Nephron (organoid): ENCODE measurements around the gene UBXN2A.
"Not testable (repeated sequence)": the region's sequence is repeated elsewhere in the genome, so short reads cannot be mapped to it uniquely, and the experiment has no call there.

ENCODE experiments used
- H3K27ac Mint-ChIP-seq, 3 experiments: 2 replicates each; pipeline ENCODE4 v1.8.0; 2020; ENCODE audit warnings: mixed read lengths in 3 of 3, mild to moderate bottlenecking in 2 of 3, moderate library complexity in 1 of 3
- H3K27me3 Mint-ChIP-seq: 2 replicates; pipeline ENCODE4 v1.8.0; 2021; ENCODE audit warnings: low read depth, mild to moderate bottlenecking, moderate library complexity, mixed read lengths
- H3K36me3 Mint-ChIP-seq: 2 replicates; pipeline ENCODE4 v1.8.0; 2020; ENCODE audit warnings: low read depth, mixed read lengths
- H3K4me1 Mint-ChIP-seq: 2 replicates; pipeline ENCODE4 v1.8.0; 2020; ENCODE audit warnings: mixed read lengths
- H3K4me3 Mint-ChIP-seq, 3 experiments: 2 replicates each; pipeline ENCODE4 v1.8.0; 2020; ENCODE audit warnings: mild to moderate bottlenecking in 3 of 3, mixed read lengths in 3 of 3, moderate library complexity in 2 of 3
- H3K9me3 Mint-ChIP-seq: 2 replicates; pipeline ENCODE4 v1.8.0; 2020; ENCODE audit warnings: mixed read lengths
- TF ChIP-seq, protein P1 (sequence below), 3 experiments: fragments of 200-600 bp; sonication (generic); IDR thresholded peaks; one replicate each; pipeline ENCODE4 v1.5.0; 2021; ENCODE audit warnings: antibody characterized with exemption in 3 of 3; ENCODE audit not compliant: unreplicated experiment in 3 of 3

Gene UBXN2A

DNA sequence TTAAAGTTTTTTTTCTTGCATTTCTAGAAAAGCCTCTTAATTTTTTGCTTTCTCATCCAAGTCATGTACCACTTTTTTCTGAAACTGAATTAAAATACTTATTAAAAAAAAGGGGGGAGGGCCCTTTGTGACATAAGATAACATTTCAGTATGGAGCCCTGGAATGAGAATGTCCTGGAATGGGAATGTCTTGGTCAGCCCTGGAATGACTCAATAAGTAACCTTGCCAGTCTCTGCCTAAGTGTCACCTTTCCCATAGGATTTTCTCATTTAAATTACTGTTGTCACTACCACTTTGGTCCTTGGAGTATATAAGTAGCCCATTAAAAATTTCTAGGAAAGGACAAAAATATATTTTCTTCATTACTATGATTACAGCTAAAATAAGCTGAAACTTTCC, 4.7 kb downstream of the UBXN2A start:
- Mint-ChIP-seq H3K9me3 (no peaks in the 10 kb centered on the region), H3K36me3 (peaks cover 21% of the 10 kb centered on the region), H3K4me1 (peaks cover 28% of the 10 kb centered on the region), H3K4me3 (no peak overlapping the region), H3K27me3 (no peaks in the 10 kb centered on the region), H3K27ac (no peak overlapping the region)
- TF ChIP-seq, protein P1, sequence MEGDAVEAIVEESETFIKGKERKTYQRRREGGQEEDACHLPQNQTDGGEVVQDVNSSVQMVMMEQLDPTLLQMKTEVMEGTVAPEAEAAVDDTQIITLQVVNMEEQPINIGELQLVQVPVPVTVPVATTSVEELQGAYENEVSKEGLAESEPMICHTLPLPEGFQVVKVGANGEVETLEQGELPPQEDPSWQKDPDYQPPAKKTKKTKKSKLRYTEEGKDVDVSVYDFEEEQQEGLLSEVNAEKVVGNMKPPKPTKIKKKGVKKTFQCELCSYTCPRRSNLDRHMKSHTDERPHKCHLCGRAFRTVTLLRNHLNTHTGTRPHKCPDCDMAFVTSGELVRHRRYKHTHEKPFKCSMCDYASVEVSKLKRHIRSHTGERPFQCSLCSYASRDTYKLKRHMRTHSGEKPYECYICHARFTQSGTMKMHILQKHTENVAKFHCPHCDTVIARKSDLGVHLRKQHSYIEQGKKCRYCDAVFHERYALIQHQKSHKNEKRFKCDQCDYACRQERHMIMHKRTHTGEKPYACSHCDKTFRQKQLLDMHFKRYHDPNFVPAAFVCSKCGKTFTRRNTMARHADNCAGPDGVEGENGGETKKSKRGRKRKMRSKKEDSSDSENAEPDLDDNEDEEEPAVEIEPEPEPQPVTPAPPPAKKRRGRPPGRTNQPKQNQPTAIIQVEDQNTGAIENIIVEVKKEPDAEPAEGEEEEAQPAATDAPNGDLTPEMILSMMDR (IDR thresholded peaks at IDR 0.05; ENCODE audit: unreplicated experiment in 3 of 3), result no peak

DNA sequence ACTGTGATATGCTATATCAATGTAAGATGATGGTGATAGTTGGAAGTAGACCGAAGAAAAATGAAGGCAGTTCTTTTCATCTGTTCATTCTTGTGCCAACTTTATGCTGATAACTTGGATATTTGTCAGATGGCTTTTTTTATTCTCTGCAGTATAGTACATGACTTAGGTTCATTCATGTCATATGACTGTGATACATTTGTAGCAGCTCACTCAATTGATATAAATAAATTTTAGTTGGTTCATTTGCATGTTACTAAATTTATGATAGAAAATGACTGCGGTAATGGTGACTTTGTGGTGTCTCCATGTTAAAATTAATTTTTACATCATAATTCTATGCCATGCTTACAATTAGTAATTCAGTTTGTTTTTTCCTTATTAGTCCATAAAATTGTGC, 7.1 kb downstream of the UBXN2A start:
- no peak overlapping the region for H3K4me3 Mint-ChIP-seq
- no peak overlapping the region for H3K27ac Mint-ChIP-seq
- H3K36me3 Mint-ChIP-seq, result peaks cover 17% of the 10 kb centered on the region
- H3K9me3 Mint-ChIP-seq, result no peaks in the 10 kb centered on the region
- no peaks in the 10 kb centered on the region for H3K27me3 Mint-ChIP-seq
- peaks cover 18% of the 10 kb centered on the region for H3K4me1 Mint-ChIP-seq
- TF ChIP-seq, protein P1 (IDR thresholded peaks at IDR 0.05; ENCODE audit: unreplicated experiment in 3 of 3), result no peak

- not testable (repeated sequence) for H3K9me3 Mint-ChIP-seq, H3K4me1 Mint-ChIP-seq, H3K4me3 Mint-ChIP-seq
Measured at GRCh38 chr2:23952558-23952957, 12.3 kb downstream of the UBXN2A start.

GRCh38 chr2:23953625-23954024, 13.4 kb downstream of the UBXN2A start:
- Mint-ChIP-seq H3K4me3 (no peak overlapping the region), H3K27me3 (no peaks in the 10 kb centered on the region), H3K4me1 (peaks cover 4% of the 10 kb centered on the region), H3K36me3 (peaks cover 2% of the 10 kb centered on the region), H3K9me3 (no peaks in the 10 kb centered on the region), H3K27ac (no peak overlapping the region)
- TF ChIP-seq, protein P1 (IDR thresholded peaks at IDR 0.05; ENCODE audit: unreplicated experiment in 3 of 3), result no peak

More at GRCh38 chr2:23952558-23952957, 12.3 kb downstream of the UBXN2A start:
- H3K36me3 Mint-ChIP-seq, H3K27me3 Mint-ChIP-seq, H3K27ac Mint-ChIP-seq: not testable (repeated sequence)

- TF ChIP-seq, protein P1 (IDR thresholded peaks at IDR 0.05; ENCODE audit: unreplicated experiment in 3 of 3), result no peak
Measured at GRCh38 chr2:23954325-23955014, 14.2 kb downstream of the UBXN2A start.

GRCh38 chr2:23967846-23968245, 27.6 kb downstream of the UBXN2A start:
- TF ChIP-seq, protein P1 (IDR thresholded peaks at IDR 0.05; ENCODE audit: unreplicated experiment in 3 of 3), result no peak

More at GRCh38 chr2:23954325-23955014, 14.2 kb downstream of the UBXN2A start:
- peaks cover 4% of the 10 kb centered on the region for H3K4me1 Mint-ChIP-seq
- H3K36me3 Mint-ChIP-seq, result peaks cover 4% of the 10 kb centered on the region
- no peaks in the 10 kb centered on the region for H3K27me3 Mint-ChIP-seq
- no peak overlapping the region for H3K4me3 Mint-ChIP-seq
- no peak overlapping the region for H3K27ac Mint-ChIP-seq
- no peaks in the 10 kb centered on the region for H3K9me3 Mint-ChIP-seq

More at GRCh38 chr2:23967846-23968245, 27.6 kb downstream of the UBXN2A start:
- Mint-ChIP-seq H3K4me3 (no peak overlapping the region), H3K36me3 (peaks cover 42% of the 10 kb centered on the region), H3K4me1 (no peaks in the 10 kb centered on the region), H3K27ac (no peak overlapping the region), H3K27me3 (no peaks in the 10 kb centered on the region), H3K9me3 (no peaks in the 10 kb centered on the region)
